NCI-H1092 treated with DMSO at 0.1 percent for 48 hours (cell line): ENCODE data around the gene SLC25A27.
A peak's percentile ranks its signal among the peaks of the same experiment; 100 is the strongest.
"Not testable (repeated sequence)": the region's sequence is repeated elsewhere in the genome, so short reads cannot be mapped to it uniquely, and the experiment has no call there.

ENCODE experiments used
- DNase-seq: peaks from one replicate; lab custom pipeline; 2025; lab: John Stamatoyannopoulos, UW

Gene SLC25A27

DNA sequence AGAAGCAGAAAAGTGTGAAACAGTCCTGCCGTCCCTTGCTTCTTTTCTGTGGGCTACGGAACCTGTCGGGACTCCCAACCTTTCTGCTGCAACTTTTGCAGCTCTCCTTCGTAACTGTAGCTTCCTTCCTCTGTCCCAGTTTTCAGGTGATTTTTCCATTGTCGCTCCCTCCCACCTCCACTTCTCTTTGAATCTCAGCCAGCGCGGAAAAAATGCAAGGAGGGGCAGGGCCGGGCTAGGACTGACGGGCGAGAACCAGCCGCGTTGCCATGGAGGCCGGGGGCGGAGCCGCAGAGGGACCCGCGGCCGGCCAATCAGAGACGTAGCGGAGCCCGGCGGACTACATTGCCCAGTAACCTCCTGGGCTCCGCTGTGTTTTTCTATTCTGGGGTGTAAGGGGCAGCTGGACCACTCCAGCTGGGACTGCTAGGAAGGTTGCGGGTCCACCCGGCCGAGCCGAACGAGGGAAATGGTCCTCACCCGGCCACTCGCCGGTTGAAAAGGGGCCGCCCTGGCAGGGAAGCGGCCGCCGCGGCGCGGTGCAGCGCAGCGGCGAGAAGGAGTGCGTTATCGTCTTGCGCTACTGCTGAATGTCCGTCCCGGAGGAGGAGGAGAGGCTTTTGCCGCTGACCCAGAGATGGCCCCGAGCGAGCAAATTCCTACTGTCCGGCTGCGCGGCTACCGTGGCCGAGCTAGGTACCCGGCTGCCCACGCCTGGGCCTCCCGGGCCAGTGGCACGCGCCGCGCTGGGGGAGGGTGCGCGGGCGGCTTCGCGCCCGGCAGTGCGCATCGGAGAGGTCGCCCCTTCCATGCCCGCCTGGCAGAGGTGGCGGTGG is at the start of gene SLC25A27, which contains the start of gene CYP39A1:
TSS of gene SLC25A27 (plus strand) at position 373 of the 836 bp plus-strand sequence. CDS start at position 591, 218 bp downstream.
TSS of gene CYP39A1 (minus strand) at position 216 of the 836 bp plus-strand sequence. CDS start 236 bp downstream, outside the sequence.
- peak; percentile 77 for DNase-seq

GRCh38 chr6:46605091-46605797 is 47.5 kb upstream of the SLC25A27 start:
- no peak for DNase-seq

DNA sequence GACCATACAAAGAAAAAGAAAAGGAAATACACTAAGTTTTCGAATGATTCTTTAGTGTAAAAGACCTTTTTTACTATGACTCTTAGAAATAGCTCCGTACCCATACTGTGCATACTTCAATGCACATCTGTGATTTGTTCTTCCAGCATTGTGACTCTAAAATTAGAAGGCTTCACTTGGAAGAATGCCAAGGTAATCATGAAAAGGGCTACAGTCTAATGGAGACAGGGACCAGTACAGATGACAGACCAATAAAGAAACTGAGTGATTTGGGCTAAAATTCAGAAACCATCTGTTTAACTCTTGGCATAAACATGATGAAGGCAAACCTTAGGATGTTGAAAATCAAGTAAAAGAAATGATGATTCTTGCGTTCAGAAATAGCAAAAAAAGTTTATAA is 46.4 kb upstream of the SLC25A27 start:
- DNase-seq = no peak

DNA sequence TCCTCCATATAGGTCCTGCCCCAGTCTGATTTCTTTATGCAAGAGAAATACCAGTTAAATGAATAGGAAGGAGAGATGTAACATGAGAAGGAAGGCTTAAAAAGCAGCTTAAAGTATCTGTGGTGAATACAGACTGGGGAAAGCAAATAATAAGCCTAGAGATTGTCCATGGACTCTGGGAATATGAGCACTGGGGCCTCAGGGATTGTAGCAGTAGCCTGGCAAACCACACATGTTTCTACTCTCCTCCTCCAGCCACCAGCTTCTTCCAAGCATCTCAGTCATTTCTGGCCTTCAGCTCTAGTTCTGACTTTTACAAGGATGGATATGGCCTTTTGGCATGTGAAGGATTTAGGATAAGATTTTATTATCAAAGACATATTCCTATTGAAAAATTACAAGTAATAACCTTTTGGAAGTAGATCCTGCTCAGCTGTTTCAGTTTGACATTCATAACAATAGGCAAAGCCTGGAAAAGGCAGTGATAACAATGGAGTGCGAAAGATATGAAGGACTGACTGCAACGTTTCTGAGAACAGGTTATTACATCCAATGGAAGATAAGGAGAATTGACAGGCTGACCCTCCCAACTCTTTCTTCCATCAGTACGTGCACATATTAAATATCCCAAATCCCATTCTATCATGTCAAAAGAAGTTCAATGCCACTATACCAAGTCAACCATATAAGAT is 41.8 kb upstream of the SLC25A27 start:
- no peak for DNase-seq

GRCh38 chr6:46612645-46613044 is 40.1 kb upstream of the SLC25A27 start:
- no peak for DNase-seq

GRCh38 chr6:46618726-46619125 is 34.0 kb upstream of the SLC25A27 start:
- DNase-seq = no peak

DNA sequence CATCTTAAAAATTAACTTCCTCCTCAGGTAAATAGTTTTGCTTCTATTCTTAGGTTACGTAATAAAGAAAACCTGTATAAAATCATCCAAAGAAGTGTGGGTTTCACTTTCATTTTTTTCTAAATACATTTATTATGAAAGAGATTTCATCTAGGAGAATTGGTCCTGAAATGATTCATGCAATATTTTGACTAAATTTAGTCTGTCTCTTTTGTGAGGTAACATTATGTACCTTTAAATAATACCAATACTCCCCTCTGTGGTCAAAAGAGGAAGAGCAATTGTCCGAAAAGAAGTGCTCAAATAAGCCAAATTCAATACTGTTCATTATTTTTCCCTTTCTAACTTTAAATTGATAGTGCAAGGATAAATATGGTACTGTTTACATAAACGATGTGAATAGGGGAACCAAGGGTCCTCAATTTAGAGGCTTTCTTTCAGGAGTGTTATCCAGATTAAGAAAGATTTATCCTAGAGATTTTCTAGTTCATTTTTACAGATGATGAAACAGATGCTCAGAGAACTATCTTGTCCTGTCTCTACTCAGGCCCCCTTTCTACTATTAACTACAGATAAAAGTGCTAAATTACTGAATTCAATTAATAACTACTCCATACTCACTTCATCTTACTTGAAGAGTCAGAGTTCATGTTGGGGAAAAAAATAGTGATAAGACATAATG is 26.4 kb upstream of the SLC25A27 start:
- DNase-seq = no peak

- DNase-seq = no peak
These were observed 25.8 kb upstream of the SLC25A27 start for GRCh38 chr6:46626976-46627375.

DNA sequence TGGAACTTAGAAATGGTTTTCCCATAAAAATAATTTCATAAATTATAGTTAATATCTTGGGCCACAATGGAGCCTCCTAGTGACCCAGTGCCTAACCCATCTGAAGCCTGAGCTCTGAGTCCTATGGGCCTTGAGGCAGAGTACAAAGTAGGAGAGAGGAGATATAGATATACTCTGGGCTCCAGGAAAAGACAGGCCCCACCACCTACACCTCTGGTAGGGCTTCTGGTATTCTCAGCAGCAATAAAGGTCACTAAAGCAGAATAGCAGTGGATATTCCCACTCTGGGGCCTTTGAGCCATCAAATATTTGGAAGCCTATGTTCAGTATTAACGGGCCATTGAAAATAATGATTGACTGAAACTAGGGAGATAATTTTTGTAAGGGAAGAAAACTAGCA is 24.3 kb upstream of the SLC25A27 start:
- DNase-seq = no peak

DNA sequence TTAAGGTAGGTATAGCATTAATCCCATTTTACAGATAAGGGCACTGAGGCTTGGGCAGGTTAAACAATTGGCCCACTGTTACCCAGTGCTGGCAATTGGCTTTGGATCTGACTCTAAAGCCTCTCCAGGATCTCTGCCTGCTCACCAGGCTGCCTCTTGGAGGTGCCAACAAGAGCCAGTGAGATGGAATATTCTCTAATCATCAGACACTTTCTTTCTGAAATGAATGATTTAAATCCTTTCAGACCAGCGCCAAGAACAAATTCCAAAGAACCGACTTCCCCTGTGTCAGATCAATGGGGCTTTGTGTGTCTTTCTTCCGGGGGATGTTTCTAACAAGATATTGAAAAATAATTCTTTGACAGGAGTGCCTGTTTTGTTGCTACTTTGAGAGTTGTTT is 23.8 kb upstream of the SLC25A27 start:
- DNase-seq = no peak

GRCh38 chr6:46629691-46630090 is 23.1 kb upstream of the SLC25A27 start:
- DNase-seq = no peak

DNA sequence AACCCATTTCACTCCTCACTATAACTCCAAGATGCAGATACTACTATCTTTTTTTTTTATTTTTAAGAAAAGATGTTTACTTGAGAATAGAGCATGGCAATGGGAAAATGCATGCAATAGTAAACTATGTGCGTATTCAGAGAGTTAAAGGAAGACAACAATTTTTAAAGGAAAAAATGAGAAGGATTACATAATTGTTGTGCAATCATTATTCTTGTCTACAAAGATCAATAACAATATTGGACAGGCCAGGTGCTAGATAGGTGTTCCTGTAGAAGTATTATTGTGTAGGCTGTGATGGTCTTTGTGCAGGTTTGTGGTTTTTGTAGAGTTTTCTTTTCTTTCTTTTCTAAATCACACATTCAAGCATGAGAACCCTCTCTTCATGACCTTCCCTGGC is 20.7 kb upstream of the SLC25A27 start:
- no peak for DNase-seq

DNA sequence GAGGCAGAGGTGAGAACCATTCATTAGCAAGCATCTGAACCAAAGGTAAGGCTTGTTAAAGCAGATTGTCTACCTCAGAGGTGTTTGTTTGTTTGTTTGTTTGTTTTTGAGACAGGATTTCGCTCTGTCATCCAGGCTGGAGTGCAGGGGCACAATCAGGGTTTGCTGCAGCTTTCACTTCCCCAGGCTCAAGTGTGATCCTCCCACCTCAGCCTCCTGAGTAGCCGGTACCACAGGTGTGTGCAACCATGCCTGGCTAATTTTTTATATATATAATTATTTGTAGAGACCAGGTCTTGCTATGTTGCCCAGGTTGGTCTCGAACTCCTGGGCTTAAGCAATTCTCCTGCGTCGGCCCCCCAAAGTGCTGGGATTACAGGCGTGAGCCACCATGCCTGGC is 17.3 kb upstream of the SLC25A27 start:
- DNase-seq = no peak

- no peak for DNase-seq
These were observed 15.6 kb upstream of the SLC25A27 start for GRCh38 chr6:46637145-46637544.

DNA sequence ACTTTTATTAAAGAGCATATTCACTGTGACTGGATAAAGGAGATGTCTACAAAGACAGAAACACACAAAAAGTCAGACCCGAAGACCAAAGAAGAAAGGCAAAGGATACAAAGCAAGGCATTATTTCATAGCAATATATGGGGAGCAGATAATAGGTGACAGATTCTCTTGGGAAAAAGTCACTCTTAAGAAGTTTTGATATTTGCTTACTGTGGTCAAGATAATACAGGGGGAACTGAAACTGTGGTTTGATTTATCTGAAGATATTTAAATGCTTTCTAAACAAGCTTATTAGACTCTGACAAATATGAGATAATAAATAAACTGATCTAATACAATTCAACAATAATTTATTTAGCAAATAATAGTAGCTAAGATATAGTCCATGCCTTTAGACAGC is 14.8 kb upstream of the SLC25A27 start:
- DNase-seq = no peak

DNA sequence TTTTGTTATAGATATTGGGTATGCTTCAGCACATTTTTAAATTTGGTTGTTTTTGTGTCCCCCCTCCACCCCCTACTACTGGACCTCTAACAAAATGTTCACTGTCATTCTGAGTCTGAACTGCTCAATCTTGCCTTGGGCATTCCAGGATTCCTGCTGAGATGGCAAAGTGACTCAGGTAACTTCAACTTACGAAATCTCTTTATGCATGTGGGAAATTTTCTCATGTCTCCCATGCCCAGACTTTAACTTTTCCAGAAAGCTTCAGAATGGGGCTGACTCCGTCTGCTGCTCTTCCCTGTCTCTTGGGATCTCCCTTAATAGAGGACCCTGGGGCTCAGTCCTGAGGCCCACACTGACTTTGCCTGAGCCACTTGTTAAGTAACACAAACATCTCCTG is 14.1 kb upstream of the SLC25A27 start:
- DNase-seq = no peak

DNA sequence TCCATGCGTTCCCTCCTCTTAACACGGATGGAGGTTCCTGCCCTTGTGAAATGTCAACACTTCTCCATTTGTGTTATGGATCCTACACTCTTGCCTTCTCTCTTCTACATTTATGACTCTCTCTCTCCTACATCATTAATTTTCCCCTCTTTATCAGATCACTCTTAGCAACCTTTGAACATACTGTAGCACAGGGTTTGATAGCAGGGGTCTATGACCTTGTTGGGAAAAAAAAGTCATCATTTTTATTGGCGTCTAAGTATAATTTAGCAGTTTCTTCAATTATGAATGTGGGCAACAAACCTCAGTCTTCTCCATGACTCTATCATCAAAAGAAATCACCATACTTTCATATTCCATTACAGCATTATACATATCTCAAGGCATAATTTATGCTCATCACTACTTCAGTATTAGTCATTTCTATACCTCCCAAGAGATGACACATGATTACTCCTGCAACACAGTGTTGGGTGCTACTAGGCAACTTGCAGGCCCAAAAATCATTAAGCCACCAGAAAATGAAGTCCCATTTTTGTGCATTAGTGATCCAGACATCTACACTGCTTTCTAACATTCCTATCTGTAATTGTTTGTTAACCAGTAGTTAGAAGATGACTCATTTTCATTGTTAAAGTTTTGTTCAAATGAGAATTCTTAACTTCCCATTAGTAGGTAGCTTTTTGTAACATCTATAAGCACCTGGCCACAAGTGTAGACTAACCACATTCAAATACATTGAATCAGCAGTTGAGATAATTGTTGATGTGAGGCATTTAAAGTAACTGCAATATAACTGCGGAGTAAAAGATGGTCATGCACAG is 9.6 kb upstream of the SLC25A27 start:
- no peak for DNase-seq

DNA sequence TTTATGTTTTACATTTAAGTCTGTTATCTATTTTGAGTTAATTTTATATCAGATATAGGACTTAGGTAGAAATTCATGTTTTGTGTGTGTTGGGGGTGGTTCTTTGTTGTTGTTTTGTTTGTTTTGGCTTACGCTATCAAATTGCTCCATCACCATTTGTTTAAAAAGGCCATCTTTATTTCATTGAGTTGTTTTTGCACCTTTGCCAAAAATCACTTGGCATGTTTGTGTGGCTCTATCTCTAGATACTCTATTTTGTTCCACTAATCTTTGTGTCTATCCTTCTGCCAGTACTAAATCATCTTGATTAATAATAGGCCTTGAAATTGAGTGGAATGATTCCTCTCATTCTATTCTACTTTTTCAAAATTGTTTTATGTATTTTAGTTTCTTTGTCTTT is 7.5 kb upstream of the SLC25A27 start:
- DNase-seq = no peak

DNA sequence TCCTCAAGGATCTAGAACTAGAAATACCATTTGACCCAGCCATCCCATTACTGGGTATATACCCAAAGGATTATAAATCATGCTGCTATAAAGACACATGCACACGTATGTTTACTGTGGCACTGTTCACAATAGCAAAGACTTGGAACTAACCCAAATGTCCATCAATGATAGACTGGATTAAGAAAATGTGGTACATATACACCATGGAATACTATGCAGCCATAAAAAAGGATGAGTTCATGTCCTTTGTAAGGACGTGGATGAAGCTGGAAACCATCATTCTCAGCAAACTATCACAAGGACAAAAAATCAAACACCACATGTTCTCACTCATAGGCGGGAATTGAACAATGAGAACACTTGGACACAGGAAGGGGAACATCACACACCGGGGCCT is 4.7 kb upstream of the SLC25A27 start:
- not testable (repeated sequence) for DNase-seq

DNA sequence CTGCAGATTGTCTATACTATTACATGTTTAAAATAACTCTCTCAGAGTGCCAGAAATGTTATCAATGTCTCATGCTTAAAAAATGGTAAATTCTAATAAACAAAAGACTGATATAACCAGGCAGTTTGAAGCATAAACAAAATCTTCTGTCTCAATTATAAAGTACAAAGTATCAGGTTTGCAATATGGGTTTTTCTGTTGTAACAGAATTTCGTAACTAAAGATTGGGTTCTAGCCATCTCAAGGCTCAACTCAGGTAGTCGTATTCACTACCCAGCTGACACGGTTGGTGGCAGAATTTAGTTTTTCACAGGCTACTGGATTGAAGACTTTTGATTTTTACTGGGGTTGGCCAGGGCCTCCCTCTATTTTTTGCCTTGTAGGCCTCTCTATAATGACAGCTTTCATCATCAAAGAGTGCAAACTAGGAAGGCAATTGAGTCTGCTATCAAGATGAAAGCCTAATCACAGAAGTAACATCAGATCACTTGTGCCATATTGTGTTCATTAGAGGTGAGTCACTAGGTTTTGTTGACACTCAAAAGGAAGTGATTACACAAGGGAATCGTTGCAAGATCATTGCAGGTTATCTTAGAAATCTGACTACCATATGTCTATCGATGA is 3.8 kb upstream of the SLC25A27 start:
- no peak for DNase-seq

DNA sequence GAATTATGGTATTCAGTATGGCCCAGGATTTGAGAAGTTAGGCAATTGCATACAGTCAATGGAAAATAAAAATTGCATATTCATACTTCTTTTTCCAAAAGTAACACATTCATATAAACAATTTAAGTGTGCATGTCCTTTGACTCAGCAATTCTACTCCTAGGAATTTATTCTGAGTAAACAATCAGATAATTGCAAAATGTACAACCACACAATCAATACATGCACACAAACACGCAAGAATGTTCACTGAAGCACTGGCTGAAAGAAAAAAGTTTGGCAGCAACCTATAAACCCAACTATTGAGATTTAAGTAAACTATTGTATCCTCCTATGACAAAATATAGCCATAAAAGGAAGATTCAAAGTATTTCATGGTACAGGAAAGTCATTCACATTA is 1.8 kb upstream of the SLC25A27 start:
- no peak for DNase-seq
